HCT116 (cell line): Measurements from ENCODE around the gene THADA. TPM values are rescaled to one million over a fixed set of nuclear protein-coding genes. Genes with fewer than 3 reads are reported as not detected.

Experiments
- ATAC-seq: fragments of 200-7000 bp; cut with Tn5 transposase; 2 replicates; pipeline ENCODE4 v1.9.1; 2020; ENCODE audit warnings: mild to moderate bottlenecking, moderate library complexity
- BruUV-seq: library from RNA; stranded (reverse); fragments of 400-500 nt; replicated peaks from 2 replicates; lab custom pipeline; 2021; lab: Mats Ljungman, UMichigan
- CTCF ChIA-PET: fragments of 300-600 bp; sonication (Branson Sonifier 250); formaldehyde crosslinking; loops from one replicate; lab custom pipeline; 2021; ENCODE audit warnings: antibody characterized with exemption; lab: Charles Lee
- POLR2A ChIA-PET: fragments of 300-600, 350-600 bp; sonication (Branson Sonifier 250); formaldehyde crosslinking; loops from one replicate; lab custom pipeline; 2021; ENCODE audit warnings: antibody characterized with exemption; lab: Charles Lee
- RAD21 ChIA-PET, 2 experiments: fragments of 300-600 bp; sonication (Branson Sonifier 250); formaldehyde crosslinking; loops; one replicate each; lab custom pipeline; 2023; ENCODE audit warnings: low total read pairs in 2 of 2; ENCODE audit not compliant: uncharacterized antibody in 2 of 2, unreplicated experiment in 2 of 2, low non-redundant PET in 1 of 2; lab: Charles Lee
- DNase-seq: peaks from one replicate; pipeline ENCODE4 v3.0.0-alpha.2; 2010; ENCODE audit warnings: low read depth, low spot score
- H2AFZ ChIP-seq: fragments of 200-600 bp; shearing (Covaris generic), sonication (generic); 2 replicates; pipeline ENCODE4 v1.6.1; 2017; ENCODE audit warnings: low read depth, mixed run types, mixed read lengths, antibody characterized with exemption, low read length; ENCODE audit not compliant: poor library complexity, severe bottlenecking
- H3K27ac ChIP-seq: 2 replicates; pipeline ENCODE4 v1.5.1; 2012; ENCODE audit warnings: low read depth, low read length
- H3K27me3 ChIP-seq: fragments of 200-600 bp; sonication (generic); 2 replicates; pipeline ENCODE4 v1.6.1; 2016; ENCODE audit warnings: mixed run types, low read length, mixed read lengths; ENCODE audit not compliant: insufficient read depth
- H3K36me3 ChIP-seq, 2 experiments: fragments of 200-500 bp in 1 of 2; fragments of 200-600 bp in 1 of 2; sonication (Bioruptor generic) in 1 of 2; sonication (generic) in 1 of 2; 2 replicates each; pipeline versions ENCODE4 v1.5.1 to v1.6.1; 2014 to 2016; ENCODE audit warnings: low read length in 2 of 2, inconsistent platforms in 1 of 2, mixed read lengths in 1 of 2, mixed run types in 1 of 2; ENCODE audit not compliant: insufficient read depth in 2 of 2, control insufficient read depth in 1 of 2
- H3K4me1 ChIP-seq, 2 experiments: fragments of 200-600 bp in 1 of 2; sonication (generic) in 1 of 2; 2 replicates each; pipeline versions ENCODE4 v1.5.1 to v1.6.1; 2012 to 2017; ENCODE audit warnings: low read length in 2 of 2, inconsistent platforms in 1 of 2, mild to moderate bottlenecking in 1 of 2, mixed read lengths in 1 of 2, mixed run types in 1 of 2, moderate library complexity in 1 of 2; ENCODE audit not compliant: insufficient read depth in 2 of 2, control insufficient read depth in 1 of 2
- H3K4me2 ChIP-seq: fragments of 200-600 bp; sonication (generic); 2 replicates; pipeline ENCODE4 v1.6.1; 2017; ENCODE audit warnings: mixed run types, low read length, mixed read lengths
- H3K4me3 ChIP-seq, 2 experiments: fragments of 200-600 bp in 1 of 2; sonication (generic) in 1 of 2; replicated peaks in 1 of 2; 2 replicates each; pipeline ENCODE4 v1.5.1; 2011 to 2016; ENCODE audit warnings: low read length in 2 of 2, control low read depth in 1 of 2, low read depth in 1 of 2, mild to moderate bottlenecking in 1 of 2, mixed read lengths in 1 of 2, mixed run types in 1 of 2
- H3K79me2 ChIP-seq: fragments of 200-600 bp; sonication (generic); 2 replicates; pipeline ENCODE4 v1.6.1; 2017; ENCODE audit warnings: mild to moderate bottlenecking, mixed run types, low read length, moderate library complexity, mixed read lengths; ENCODE audit not compliant: insufficient read depth
- H3K9ac ChIP-seq: fragments of 200-600 bp; sonication (generic); 2 replicates; pipeline ENCODE4 v1.6.1; 2016; ENCODE audit warnings: low read length, mixed read lengths
- H3K9me2 ChIP-seq: fragments of 200-600 bp; sonication (generic), shearing (Covaris generic); 2 replicates; pipeline ENCODE4 v1.6.1; 2017; ENCODE audit warnings: mixed run types, mild to moderate bottlenecking, moderate library complexity; ENCODE audit not compliant: insufficient read depth
- H3K9me3 ChIP-seq, 2 experiments: fragments of 200-500 bp in 1 of 2; fragments of 200-600 bp in 1 of 2; sonication (Bioruptor generic) in 1 of 2; sonication (generic) in 1 of 2; 2 replicates each; pipeline ENCODE4 v1.6.1; 2014 to 2017; ENCODE audit warnings: low read length in 2 of 2, mixed read lengths in 2 of 2, inconsistent platforms in 1 of 2, low read depth in 1 of 2, mild to moderate bottlenecking in 1 of 2, mixed run types in 1 of 2, moderate library complexity in 1 of 2; ENCODE audit not compliant: control insufficient read depth in 1 of 2, insufficient read depth in 1 of 2
- H4K20me1 ChIP-seq: fragments of 200-600 bp; sonication (generic), shearing (Covaris generic); 2 replicates; pipeline ENCODE4 v1.6.1; 2017; ENCODE audit warnings: mixed run types, mild to moderate bottlenecking, moderate library complexity; ENCODE audit not compliant: insufficient read depth
- CEBPB ChIP-seq: IDR thresholded peaks from 2 replicates; pipeline ENCODE4 v1.6.1; 2012; ENCODE audit warnings: low read depth
- ELF1 ChIP-seq: IDR thresholded peaks from 2 replicates; pipeline ENCODE4 v1.6.1; 2012; ENCODE audit warnings: low read depth, borderline replicate concordance
- EZH2 ChIP-seq: fragments of 200-600 bp; sonication (generic); IDR thresholded peaks from 2 replicates; pipeline ENCODE4 v1.6.1; 2017; ENCODE audit warnings: antibody characterized with exemption, mixed run types
- FOSL1 ChIP-seq: IDR thresholded peaks from 2 replicates; pipeline ENCODE4 v1.6.1; 2012; ENCODE audit warnings: low read depth
- JUND ChIP-seq: IDR thresholded peaks from 2 replicates; pipeline ENCODE4 v1.6.1; 2012
- POLR2A ChIP-seq: IDR thresholded peaks from 2 replicates; pipeline ENCODE4 v1.7.0; 2011; ENCODE audit warnings: borderline replicate concordance; ENCODE audit not compliant: insufficient read depth, insufficient read length; ENCODE audit errors: extremely low read depth
- POLR2AphosphoS5 ChIP-seq: IDR thresholded peaks from 2 replicates; pipeline ENCODE4 v1.6.1; 2011; ENCODE audit warnings: mild to moderate bottlenecking, low read depth, low read length, moderate library complexity
- SIN3A ChIP-seq: IDR thresholded peaks from 2 replicates; pipeline ENCODE4 v1.6.1; 2012; ENCODE audit warnings: low read depth
- SRF ChIP-seq: IDR thresholded peaks from 2 replicates; pipeline ENCODE4 v1.6.1; 2012; ENCODE audit warnings: low read depth
- TCF7L2 ChIP-seq: IDR thresholded peaks from 2 replicates; pipeline ENCODE4 v1.7.0; 2011; ENCODE audit warnings: borderline replicate concordance, inconsistent platforms; ENCODE audit not compliant: insufficient read depth, insufficient read length; ENCODE audit errors: extremely low read depth
- YY1 ChIP-seq: IDR thresholded peaks from 2 replicates; pipeline ENCODE4 v1.6.1; 2011; ENCODE audit warnings: low read length, low read depth, moderate library complexity, mild to moderate bottlenecking; ENCODE audit not compliant: insufficient replicate concordance; ENCODE audit errors: extremely low read depth
- ZFX ChIP-seq: fragments of 450-650 bp; IDR thresholded peaks from 2 replicates; pipeline ENCODE4 v1.6.1; 2017
- ZNF274 ChIP-seq: fragments of 200-500 bp; sonication (Bioruptor generic); IDR thresholded peaks from 2 replicates; pipeline ENCODE4 v1.6.1; 2014; ENCODE audit warnings: mild to moderate bottlenecking, low read depth, low read length, inconsistent platforms
- intact Hi-C: fragments of 100-400 bp; cut with micrococcal nuclease; formaldehyde crosslinking; loops from 2 replicates; pipeline ENCODE4 v1.10.0; 2022
- total RNA-seq: library from RNA; stranded (reverse); gene quantifications from one replicate; pipeline ENCODE4 v1.2.1, GENCODE V29; 2021; ENCODE audit not compliant: unreplicated experiment
- TF ChIP-seq, protein P1 (sequence below): IDR thresholded peaks from 2 replicates; pipeline ENCODE4 v1.6.1; 2012; ENCODE audit warnings: low read depth
- TF ChIP-seq, protein P2 (sequence below): IDR thresholded peaks from 2 replicates; pipeline ENCODE4 v1.6.1; 2012
- TF ChIP-seq, protein P3 (sequence below): IDR thresholded peaks from 2 replicates; pipeline ENCODE4 v1.6.1; 2011; ENCODE audit warnings: mild to moderate bottlenecking, low read length, moderate library complexity; ENCODE audit not compliant: insufficient replicate concordance; ENCODE audit errors: extremely low read depth
- TF ChIP-seq, protein P4 (sequence below): IDR thresholded peaks from 2 replicates; pipeline ENCODE4 v1.6.1; 2012

THADA gene
- total RNA-seq, 1 experiment from 2014 or later: 30.7 TPM

DNA sequence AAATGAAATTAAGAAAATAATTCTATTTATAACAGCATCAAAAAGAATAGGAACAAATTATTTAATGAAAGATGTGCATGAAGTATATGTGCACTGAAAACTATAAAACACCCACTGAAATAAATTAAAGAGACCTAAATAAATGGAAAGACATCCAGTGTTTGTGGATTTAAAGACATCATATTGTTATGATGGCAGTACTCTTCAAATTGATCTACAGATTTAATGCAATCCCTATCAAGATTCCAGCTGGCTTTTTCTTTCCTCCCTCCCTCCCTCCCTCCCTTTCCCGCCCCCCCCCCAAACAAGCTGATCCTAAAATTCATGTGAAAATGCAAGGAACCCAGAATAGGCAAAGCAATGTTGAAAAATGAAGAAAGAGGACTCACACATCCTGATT lies 285.9 kb downstream of the THADA start (continued):
- no peak for TF ChIP-seq POLR2AphosphoS5
- no peak for TF ChIP-seq ZFX
- no peak for TF ChIP-seq EZH2
- TF ChIP-seq ZNF274: no peak
- TF ChIP-seq, protein P1, sequence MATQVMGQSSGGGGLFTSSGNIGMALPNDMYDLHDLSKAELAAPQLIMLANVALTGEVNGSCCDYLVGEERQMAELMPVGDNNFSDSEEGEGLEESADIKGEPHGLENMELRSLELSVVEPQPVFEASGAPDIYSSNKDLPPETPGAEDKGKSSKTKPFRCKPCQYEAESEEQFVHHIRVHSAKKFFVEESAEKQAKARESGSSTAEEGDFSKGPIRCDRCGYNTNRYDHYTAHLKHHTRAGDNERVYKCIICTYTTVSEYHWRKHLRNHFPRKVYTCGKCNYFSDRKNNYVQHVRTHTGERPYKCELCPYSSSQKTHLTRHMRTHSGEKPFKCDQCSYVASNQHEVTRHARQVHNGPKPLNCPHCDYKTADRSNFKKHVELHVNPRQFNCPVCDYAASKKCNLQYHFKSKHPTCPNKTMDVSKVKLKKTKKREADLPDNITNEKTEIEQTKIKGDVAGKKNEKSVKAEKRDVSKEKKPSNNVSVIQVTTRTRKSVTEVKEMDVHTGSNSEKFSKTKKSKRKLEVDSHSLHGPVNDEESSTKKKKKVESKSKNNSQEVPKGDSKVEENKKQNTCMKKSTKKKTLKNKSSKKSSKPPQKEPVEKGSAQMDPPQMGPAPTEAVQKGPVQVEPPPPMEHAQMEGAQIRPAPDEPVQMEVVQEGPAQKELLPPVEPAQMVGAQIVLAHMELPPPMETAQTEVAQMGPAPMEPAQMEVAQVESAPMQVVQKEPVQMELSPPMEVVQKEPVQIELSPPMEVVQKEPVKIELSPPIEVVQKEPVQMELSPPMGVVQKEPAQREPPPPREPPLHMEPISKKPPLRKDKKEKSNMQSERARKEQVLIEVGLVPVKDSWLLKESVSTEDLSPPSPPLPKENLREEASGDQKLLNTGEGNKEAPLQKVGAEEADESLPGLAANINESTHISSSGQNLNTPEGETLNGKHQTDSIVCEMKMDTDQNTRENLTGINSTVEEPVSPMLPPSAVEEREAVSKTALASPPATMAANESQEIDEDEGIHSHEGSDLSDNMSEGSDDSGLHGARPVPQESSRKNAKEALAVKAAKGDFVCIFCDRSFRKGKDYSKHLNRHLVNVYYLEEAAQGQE: no peak
- TF ChIP-seq, protein P2, sequence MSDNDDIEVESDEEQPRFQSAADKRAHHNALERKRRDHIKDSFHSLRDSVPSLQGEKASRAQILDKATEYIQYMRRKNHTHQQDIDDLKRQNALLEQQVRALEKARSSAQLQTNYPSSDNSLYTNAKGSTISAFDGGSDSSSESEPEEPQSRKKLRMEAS: no peak

DNA sequence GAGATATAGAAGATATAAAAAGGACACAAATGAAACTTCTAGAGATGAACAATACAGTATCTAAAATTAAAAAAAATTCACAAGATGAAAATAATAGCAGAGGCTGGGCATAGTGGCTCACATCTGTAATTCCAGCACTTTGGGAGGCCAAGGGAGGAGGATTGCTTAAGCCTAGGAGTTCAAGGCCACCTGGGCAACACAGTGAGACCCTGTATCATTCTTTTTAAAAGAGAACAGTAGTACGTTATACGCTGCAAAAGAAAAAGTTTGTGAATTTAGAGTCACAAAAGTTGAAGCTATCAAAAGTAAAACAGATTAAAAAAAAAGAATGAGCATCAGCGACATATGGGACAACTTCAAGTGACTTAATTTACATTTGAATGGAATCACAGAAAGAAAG lies 287.9 kb downstream of the THADA start:
- ChIA-PET RAD21 (no interaction called here), CTCF (no interaction called here), POLR2A (no interaction called here)
- Histone ChIP-seq H4K20me1 (no peaks in the 10 kb centered on the region), H3K9me2 (no peaks in the 10 kb centered on the region), H3K4me1 (peaks cover 1 to 26% of the 10 kb centered on the region in 2 experiments; a peak in 2 of 4 replicates), H2AFZ (no peak overlapping the region), H3K79me2 (no peaks in the 10 kb centered on the region), H3K9ac (no peak overlapping the region), H3K36me3 (no peaks in the 10 kb centered on the region), H3K27ac (no peak overlapping the region), H3K4me3 (no peak overlapping the region), H3K27me3 (no peaks in the 10 kb centered on the region), H3K9me3 (no peaks in the 10 kb centered on the region), H3K4me2 (no peak overlapping the region)
- ATAC-seq (no peak), DNase-seq (no peak)
- BruUV-seq: no TSS peak
- intact Hi-C loops: no loop called here
- TF ChIP-seq, protein P1: no peak
- TF ChIP-seq YY1 (no peak), ELF1 (no peak), CEBPB (no peak), SRF (no peak), POLR2AphosphoS5 (no peak), POLR2A (no peak), SIN3A (no peak), JUND (no peak), TCF7L2 (no peak), ZFX (no peak), FOSL1 (no peak)
- TF ChIP-seq, protein P3, sequence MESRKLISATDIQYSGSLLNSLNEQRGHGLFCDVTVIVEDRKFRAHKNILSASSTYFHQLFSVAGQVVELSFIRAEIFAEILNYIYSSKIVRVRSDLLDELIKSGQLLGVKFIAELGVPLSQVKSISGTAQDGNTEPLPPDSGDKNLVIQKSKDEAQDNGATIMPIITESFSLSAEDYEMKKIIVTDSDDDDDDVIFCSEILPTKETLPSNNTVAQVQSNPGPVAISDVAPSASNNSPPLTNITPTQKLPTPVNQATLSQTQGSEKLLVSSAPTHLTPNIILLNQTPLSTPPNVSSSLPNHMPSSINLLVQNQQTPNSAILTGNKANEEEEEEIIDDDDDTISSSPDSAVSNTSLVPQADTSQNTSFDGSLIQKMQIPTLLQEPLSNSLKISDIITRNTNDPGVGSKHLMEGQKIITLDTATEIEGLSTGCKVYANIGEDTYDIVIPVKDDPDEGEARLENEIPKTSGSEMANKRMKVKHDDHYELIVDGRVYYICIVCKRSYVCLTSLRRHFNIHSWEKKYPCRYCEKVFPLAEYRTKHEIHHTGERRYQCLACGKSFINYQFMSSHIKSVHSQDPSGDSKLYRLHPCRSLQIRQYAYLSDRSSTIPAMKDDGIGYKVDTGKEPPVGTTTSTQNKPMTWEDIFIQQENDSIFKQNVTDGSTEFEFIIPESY: no peak
- TF ChIP-seq, protein P4, sequence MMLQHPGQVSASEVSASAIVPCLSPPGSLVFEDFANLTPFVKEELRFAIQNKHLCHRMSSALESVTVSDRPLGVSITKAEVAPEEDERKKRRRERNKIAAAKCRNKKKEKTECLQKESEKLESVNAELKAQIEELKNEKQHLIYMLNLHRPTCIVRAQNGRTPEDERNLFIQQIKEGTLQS: no peak
